IMR-90 (cell line): ENCODE data around the gene RNF215.

Source experiments
- MXI1 ChIP-seq: IDR thresholded peaks from 2 replicates; pipeline ENCODE4 v1.6.1; 2012; ENCODE audit warnings: low read depth, mild to moderate bottlenecking, low read length, moderate library complexity, borderline replicate concordance
- TF ChIP-seq, protein P1 (sequence below): conservative IDR thresholded peaks from 2 replicates; pipeline ENCODE4 v1.5.1; 2012; ENCODE audit warnings: mild to moderate bottlenecking, low read depth, low read length, improper control_type of control experiment

DNA sequence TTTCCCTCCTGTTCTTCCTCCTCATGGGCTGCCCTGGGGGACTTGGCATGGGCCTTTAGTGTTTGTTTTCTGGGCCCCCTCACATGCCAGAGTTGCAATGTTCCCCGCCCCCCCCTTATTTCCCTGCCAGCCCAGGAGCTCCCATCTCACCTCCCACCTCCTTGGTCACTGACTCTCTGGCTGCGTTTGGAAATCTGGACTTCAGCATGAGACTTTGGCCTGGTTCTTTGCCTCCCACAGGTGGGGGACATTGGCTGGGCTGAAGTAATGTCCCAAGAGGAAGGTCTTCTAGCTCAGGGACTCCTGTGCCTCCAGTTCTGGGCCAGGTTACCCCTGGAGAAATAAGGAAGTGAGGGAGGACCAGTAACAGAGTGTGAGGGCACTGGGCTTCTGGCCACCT lies 45.3 kb upstream of the RNF215 start:
- TF ChIP-seq, protein P1, sequence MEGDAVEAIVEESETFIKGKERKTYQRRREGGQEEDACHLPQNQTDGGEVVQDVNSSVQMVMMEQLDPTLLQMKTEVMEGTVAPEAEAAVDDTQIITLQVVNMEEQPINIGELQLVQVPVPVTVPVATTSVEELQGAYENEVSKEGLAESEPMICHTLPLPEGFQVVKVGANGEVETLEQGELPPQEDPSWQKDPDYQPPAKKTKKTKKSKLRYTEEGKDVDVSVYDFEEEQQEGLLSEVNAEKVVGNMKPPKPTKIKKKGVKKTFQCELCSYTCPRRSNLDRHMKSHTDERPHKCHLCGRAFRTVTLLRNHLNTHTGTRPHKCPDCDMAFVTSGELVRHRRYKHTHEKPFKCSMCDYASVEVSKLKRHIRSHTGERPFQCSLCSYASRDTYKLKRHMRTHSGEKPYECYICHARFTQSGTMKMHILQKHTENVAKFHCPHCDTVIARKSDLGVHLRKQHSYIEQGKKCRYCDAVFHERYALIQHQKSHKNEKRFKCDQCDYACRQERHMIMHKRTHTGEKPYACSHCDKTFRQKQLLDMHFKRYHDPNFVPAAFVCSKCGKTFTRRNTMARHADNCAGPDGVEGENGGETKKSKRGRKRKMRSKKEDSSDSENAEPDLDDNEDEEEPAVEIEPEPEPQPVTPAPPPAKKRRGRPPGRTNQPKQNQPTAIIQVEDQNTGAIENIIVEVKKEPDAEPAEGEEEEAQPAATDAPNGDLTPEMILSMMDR: no peak
- no peak for TF ChIP-seq MXI1
